Rectal smooth muscle tissue (tissue), 1 donor: ENCODE results near the gene ATP6V1B1.

Experiments
- H3K27ac ChIP-seq: one replicate; pipeline ENCODE4 v1.7.0; 2013; ENCODE audit warnings: low read depth, low read length, inconsistent platforms
- H3K27me3 ChIP-seq: one replicate; pipeline ENCODE4 v1.7.0; 2013; ENCODE audit warnings: low read length; ENCODE audit not compliant: control insufficient read depth, insufficient read depth
- H3K36me3 ChIP-seq: one replicate; pipeline ENCODE4 v1.7.0; 2013; ENCODE audit warnings: low read length; ENCODE audit not compliant: control insufficient read depth, insufficient read depth
- H3K4me1 ChIP-seq: one replicate; pipeline ENCODE4 v1.7.0; 2013; ENCODE audit warnings: low read length; ENCODE audit not compliant: control insufficient read depth, insufficient read depth
- H3K4me3 ChIP-seq: one replicate; pipeline ENCODE4 v1.7.0; 2013; ENCODE audit warnings: low read length
- H3K9ac ChIP-seq: one replicate; pipeline ENCODE4 v1.7.0; 2013; ENCODE audit warnings: low read length

The ATP6V1B1 gene

DNA sequence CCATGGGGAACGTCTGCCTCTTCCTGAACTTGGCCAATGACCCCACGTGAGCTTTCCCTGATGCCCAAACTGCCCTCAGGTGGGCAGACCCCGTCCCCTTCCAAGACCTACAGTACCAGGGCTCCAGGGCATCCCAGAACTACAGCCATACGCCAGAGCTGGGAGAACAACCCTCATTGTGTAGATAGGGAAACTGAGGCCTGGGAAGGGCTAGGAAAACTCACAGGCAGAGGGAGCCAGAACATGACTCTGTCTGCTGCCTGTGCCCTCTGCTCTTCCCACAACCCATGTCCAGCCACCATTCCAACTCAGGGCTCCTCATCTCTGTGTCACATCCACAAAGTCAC is 25.9 kb downstream of the ATP6V1B1 start:
- Histone ChIP-seq H3K4me1 (no peaks in the 10 kb centered on the region), H3K27me3 (peaks cover 6% of the 10 kb centered on the region), H3K36me3 (no peaks in the 10 kb centered on the region), H3K9ac (no peak overlapping the region), H3K4me3 (no peak overlapping the region), H3K27ac (no peak overlapping the region)

DNA sequence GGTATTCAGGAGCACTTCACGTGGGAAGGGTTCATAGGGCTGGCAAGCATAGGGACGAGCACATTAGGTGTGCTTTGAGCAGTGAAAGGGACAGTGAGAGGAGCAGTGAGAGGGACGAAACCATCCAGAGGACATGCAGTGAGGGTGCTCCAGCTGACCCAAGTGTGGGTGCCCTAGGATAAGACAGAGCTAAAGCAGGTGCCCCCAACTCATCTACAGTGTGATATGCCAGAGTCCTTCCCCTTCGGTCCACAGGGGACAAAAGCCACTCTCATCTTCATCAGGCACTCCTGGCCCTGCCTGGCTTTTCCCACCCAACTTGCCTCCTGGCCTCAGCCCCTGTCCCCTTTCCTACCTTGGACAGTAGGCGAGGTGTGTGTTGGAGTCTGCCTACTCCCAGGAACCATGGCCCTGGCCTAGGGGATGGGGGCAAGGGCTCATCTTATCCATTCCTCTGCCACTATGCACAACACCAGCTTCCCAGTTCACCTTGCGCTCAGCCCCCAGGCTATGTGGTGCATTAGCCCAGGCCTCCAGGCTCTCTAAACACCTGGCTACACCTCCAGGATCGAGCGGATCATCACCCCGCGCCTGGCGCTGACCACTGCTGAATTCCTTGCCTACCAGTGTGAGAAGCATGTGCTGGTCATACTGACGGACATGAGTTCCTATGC is 26.6 kb downstream of the ATP6V1B1 start:
- peaks cover 6% of the 10 kb centered on the region for H3K27me3 ChIP-seq
- H3K27ac ChIP-seq: no peak overlapping the region
- H3K9ac ChIP-seq: no peak overlapping the region
- no peaks in the 10 kb centered on the region for H3K4me1 ChIP-seq
- H3K36me3 ChIP-seq: no peaks in the 10 kb centered on the region
- no peak overlapping the region for H3K4me3 ChIP-seq

DNA sequence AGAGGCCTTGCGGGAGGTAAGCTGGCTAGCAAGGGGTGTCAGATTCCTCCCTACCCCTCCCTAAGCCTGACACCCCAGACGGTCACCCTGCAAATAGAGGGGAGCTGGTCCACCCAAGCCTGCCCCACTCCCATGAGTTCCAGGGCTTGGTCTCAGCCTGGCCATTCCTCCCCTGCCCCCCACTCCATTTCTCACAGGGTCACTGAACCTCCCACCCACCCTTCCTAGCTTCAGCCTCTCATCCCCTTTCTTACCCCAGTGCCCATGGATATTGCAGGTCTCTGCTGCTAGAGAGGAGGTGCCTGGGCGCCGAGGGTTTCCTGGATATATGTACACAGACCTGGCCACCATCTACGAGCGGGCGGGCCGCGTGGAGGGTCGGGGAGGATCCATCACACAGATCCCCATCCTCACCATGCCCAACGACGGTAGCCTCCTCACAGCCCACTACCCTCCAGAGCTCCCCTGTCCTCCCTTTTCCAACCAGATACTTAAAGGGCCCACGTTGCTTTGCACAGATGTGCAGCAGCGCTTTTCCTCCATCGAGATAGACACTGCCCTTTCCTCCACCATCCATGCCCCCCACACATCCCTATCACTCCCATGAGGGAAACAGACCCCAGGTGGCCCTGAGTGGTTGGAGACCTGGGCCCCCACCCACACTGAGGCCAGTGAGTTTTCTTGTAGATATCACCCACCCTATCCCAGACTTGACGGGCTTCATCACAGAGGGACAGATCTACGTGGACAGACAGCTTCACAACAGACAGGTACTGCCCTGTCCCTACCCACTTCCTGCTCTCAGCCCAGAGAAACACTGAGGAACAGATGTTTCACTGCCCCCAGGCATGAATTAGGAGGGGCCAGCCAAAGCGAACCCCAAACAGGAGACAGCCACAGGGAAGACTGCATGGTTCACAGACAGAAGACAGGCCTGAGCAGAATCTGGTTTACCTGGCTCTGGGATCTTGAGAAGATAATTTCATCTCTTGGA is 27.5 kb downstream of the ATP6V1B1 start:
- peaks cover 6% of the 10 kb centered on the region for H3K27me3 ChIP-seq
- no peaks in the 10 kb centered on the region for H3K36me3 ChIP-seq
- H3K4me1 ChIP-seq: no peaks in the 10 kb centered on the region
- no peak overlapping the region for H3K9ac ChIP-seq
- H3K4me3 ChIP-seq: no peak overlapping the region
- H3K27ac ChIP-seq: no peak overlapping the region

DNA sequence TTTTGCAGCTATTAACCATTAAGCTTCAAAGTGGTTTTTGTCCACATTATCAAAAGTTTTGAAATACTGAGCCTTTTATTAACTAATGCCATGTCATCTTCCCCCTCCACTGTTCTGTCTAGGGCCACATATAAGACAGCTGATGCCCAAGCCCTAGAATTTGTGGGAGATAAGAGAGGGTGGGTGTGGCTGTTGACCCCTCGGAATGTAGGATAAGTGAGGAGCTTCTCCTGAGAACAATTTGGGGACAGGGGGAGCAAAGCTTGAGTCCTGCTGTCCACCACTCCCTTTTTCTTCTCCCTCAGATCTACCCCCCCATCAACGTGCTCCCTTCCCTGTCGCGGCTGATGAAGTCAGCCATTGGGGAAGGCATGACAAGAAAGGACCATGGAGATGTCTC is 28.4 kb downstream of the ATP6V1B1 start:
- H3K4me1 ChIP-seq: no peaks in the 10 kb centered on the region
- no peaks in the 10 kb centered on the region for H3K36me3 ChIP-seq
- H3K9ac ChIP-seq: no peak overlapping the region
- no peak overlapping the region for H3K4me3 ChIP-seq
- peaks cover 6% of the 10 kb centered on the region for H3K27me3 ChIP-seq
- H3K27ac ChIP-seq: no peak overlapping the region

DNA sequence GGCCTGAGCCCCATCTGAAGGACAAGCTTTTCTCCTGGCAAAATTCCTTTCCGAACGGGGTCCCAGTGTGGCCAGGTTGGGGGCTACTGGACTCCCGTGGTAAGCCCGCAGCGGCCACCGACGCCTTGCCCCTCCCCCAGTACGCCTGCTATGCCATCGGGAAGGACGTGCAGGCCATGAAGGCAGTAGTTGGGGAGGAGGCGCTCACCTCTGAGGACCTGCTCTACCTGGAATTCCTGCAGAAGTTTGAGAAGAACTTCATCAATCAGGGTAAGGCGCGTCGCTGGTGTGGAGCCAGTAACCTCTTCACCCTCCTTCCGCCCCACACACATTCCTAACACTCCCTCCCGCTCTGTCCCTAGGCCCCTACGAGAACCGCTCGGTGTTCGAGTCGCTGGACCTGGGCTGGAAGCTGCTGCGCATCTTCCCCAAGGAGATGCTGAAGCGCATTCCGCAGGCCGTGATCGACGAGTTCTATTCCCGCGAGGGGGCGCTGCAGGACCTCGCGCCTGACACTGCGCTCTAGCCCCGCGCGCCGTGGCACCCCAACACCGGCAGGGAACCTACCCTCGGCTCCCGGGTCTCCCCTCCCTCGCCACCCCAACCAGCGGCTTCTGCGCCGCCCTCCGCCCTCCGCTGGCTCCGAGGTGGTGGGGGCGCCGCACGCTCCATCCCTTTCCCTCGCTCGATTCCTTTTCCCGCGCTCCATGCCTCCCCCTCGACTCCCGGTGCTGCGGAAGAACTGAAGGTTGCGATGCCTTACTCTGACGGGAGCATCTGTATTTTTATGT is 29.1 kb downstream of the ATP6V1B1 start:
- Histone ChIP-seq H3K27ac (no peak overlapping the region), H3K9ac (no peak overlapping the region), H3K4me3 (peak overlapping the region; percentile 59), H3K36me3 (no peaks in the 10 kb centered on the region), H3K27me3 (peaks cover 6% of the 10 kb centered on the region), H3K4me1 (no peaks in the 10 kb centered on the region)

DNA sequence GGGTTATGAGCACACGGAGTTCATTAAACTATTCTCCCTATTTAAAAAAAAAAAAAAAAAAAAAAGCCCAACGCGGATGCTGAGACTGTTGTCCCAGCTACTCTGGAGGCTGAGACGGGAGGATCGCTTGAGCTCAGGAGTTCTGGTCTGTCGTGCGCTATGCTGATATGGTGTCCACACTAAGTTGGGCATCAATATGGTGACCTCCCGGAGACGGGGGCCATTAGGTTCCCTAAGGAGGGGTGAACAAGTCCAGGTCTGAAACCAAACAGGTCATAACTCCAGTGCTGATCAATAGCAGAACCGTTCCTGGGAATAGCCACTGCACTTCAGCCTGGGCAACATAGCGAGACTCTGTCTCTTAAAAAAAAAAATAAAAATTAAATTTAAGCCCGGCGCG is 29.8 kb downstream of the ATP6V1B1 start:
- Histone ChIP-seq H3K4me1 (no peaks in the 10 kb centered on the region), H3K27me3 (peaks cover 6% of the 10 kb centered on the region), H3K36me3 (no peaks in the 10 kb centered on the region), H3K27ac (no peak overlapping the region), H3K9ac (no peak overlapping the region), H3K4me3 (peak overlapping the region; percentile 59)

DNA sequence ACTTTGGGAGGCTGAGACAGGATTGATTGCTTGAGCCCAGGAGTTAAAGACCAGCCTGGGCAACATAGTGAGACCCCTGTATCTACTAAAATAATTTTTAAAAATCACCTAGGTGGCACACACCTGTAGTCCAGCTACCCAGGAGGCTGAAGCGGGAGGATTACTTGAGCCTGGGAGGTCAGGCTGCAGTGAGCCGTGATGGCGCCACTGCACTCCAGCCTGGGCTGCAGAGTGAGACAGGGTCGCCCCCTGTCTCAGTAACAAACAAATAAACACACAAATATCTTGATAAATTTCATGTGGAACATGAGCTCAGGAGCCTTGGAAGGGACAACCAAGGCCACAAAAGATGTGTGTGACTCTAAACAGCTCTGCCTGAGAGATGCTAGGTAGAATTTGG is 31.0 kb downstream of the ATP6V1B1 start:
- Histone ChIP-seq H3K27ac (no peak overlapping the region), H3K4me3 (no peak overlapping the region), H3K36me3 (no peaks in the 10 kb centered on the region), H3K4me1 (no peaks in the 10 kb centered on the region), H3K9ac (no peak overlapping the region), H3K27me3 (peaks cover 6% of the 10 kb centered on the region)

DNA sequence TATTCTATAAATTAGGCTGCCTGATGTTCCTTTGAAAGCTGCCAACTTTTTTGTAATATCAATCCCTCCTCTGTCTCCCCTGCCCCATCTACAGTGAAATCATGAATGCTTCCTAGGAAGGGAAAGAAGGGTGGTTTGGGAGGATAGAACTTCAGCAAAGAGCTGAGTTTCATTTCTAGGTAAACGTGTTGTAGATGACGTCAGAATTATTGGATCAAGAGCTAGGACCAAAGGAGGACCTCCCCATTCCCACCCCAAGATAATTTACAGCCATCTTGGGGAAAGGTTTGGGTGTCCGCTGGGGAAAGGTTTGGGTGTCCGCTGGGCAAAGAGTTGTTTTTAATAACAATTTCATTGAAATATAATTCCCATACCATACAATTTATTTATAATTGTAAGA is 31.5 kb downstream of the ATP6V1B1 start:
- Histone ChIP-seq H3K4me1 (no peaks in the 10 kb centered on the region), H3K36me3 (no peaks in the 10 kb centered on the region), H3K4me3 (no peak overlapping the region), H3K27ac (no peak overlapping the region), H3K27me3 (peaks cover 6% of the 10 kb centered on the region), H3K9ac (no peak overlapping the region)

DNA sequence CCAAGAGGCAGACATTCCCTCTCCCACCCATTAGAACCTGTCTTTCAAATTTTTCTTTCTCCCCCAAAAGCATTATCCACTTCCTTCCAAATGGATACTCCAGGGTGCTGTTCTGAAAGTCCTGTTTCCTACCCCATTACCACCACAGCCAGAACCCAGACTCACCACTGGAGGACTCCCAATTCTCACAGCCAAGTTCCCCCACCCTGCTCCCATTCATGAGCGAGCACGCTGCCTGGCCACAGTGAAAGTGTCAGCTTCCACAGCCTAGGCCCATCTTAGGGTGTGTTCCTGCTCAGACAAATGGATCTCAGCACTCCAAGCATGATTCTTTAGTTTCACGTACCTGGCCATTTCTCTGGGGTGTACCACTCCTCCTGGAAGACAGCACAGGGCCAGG is 38.9 kb downstream of the ATP6V1B1 start:
- no peak overlapping the region for H3K27ac ChIP-seq
- no peaks in the 10 kb centered on the region for H3K27me3 ChIP-seq
- peaks cover 9% of the 10 kb centered on the region for H3K4me1 ChIP-seq
- H3K4me3 ChIP-seq: no peak overlapping the region
- no peak overlapping the region for H3K9ac ChIP-seq
- no peaks in the 10 kb centered on the region for H3K36me3 ChIP-seq

DNA sequence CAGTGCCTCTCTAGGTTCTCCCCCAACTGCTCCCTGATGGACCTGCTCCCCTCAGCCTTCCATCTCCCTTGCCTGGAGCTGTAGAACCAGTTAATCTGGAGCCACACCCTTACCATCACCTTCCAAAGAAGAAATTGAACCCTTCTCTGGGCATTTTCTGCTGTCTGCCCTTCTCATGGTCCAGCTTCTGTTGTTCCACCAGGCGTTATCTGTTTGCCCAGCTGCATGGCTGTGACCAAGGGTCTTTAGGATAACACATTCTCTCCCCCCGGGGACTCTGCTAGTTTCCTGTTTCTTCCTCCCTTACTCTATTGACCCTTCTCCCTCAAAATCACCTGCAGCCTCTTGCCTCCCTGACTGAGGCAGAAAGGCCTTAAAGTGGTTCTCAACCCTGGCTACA is 39.5 kb downstream of the ATP6V1B1 start:
- H3K9ac ChIP-seq: no peak overlapping the region

DNA sequence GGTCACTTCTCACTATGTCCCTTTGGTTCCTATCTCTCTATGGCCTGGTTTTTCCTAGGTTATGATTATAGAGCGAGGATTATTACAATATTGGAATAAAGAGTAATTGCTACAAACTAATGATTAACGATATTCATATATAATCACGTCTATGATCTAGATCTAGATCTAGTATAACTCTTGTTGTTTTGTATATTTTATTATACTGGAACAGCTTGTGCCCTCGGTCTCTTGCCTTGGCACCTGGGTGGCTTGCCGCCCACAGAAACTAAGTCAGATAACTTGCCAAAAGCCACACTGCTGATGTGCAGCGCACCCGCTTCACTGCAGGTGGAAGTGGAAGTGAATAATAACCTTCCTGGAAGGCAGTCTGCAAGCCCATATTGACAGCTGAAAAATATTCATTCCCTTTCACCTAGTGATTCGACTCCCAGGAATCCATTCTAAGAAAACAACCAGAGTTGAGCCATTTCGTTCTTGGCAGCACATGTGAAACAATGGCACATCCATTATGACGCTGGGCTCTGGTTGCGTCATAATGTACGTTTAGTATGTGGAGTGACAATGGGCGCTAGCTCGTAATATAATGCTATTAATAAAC is 42.0 kb downstream of the ATP6V1B1 start:
- H3K4me3 ChIP-seq: peak overlapping the region; percentile 84
- H3K36me3 ChIP-seq: no peaks in the 10 kb centered on the region
- H3K4me1 ChIP-seq: peaks cover 9% of the 10 kb centered on the region
- H3K9ac ChIP-seq: no peak overlapping the region
- H3K27me3 ChIP-seq: no peaks in the 10 kb centered on the region
- peak overlapping the region; percentile 89 for H3K27ac ChIP-seq

More for the DNA sequence above, 39.5 kb downstream of the ATP6V1B1 start:
- Histone ChIP-seq H3K27me3 (no peaks in the 10 kb centered on the region), H3K4me1 (peaks cover 9% of the 10 kb centered on the region), H3K36me3 (no peaks in the 10 kb centered on the region), H3K4me3 (no peak overlapping the region), H3K27ac (no peak overlapping the region)
